ENCODE data around the gene ZCCHC2. TPM values are rescaled to one million over a fixed set of nuclear protein-coding genes. Genes with fewer than 3 reads are reported as not detected.

Gene ZCCHC2
- total RNA-seq, 1 experiment from 2014 or later: 3.2 TPM

DNA sequence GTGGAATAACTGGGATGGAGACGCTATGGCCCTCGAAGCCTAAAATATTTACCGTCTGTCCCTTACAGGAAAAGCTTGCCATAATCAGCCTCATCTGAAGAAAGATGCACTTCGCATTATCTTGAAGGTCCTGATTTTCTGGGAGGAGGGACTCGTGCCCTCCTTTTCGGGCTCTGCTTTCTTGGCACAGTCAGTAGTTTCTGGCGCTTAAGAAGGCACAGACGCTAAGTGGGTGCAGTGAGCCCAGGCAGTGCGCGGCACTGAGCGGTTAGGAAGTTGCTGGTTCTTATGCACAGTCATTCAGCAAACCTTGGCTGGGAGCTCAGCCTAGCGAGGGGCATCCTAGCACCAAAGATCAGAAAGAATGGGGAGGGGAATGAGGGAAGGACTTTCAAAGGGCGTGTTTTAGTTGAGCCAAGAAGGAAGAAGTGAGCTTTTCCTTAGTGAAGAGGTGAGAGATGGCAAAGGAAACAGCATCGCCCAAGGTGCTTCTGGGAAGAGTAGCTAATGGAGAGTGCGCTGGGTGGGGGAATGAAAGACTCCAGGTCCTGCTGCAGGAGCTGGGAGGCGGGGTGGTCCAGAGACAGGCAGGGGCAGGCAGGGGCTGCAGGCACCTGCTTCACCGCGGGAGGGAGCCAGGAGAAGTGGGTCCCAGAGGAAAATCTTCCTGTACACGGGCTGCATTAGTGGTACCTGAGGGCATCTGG, 64.1 kb downstream of the ZCCHC2 start:
- in situ Hi-C loops (cut with HindIII; ENCODE audit: low pct_unique_long_range_greater_than_20kb, low sequenced_read_pairs): no loop called here
- DNase-seq (ENCODE audit: low read depth): no peak

DNA sequence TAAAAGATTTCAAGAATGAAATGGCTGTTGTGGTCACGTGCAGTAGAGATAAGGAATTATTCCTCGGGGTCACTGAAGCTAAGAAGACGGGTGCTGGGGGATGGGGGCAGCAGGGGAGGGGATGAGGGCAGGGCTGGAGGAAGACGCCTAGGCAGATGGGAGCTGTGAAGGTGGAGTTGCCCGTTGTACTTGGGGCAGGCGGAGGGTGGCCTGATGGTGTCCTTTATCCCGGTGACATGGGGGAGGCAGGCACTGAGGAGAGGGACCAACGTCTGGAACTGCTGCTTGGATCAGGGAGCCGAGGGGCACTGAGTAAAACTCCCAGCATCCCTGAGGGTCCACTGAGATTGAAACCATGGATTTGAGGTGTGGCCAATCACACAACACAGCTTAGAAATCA, 64.9 kb downstream of the ZCCHC2 start:
- DNase-seq (ENCODE audit: low read depth): no peak
- in situ Hi-C loops (cut with HindIII; ENCODE audit: low pct_unique_long_range_greater_than_20kb, low sequenced_read_pairs): no loop called here

DNA sequence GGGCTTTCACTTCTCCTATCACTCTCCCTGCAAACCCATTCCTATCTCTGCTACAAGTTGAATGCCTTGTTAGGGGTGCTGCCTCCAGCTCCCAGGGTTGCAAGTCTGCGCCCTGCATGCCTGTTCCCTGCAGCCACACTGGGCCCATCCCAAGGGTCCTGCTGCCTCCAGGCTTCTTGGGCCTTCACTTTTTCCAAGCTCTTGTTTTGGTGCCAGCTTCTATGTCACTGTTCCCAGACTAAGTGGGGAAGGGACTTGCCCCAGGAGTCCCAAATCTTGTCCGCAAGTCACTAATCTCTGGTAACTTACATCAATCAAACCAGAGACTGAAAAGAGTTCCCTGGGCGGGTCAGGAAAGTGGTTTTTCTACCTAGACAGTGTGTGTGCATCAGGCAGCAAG, 65.4 kb downstream of the ZCCHC2 start:
- in situ Hi-C loops (cut with HindIII; ENCODE audit: low pct_unique_long_range_greater_than_20kb, low sequenced_read_pairs): no loop called here
- no peak for DNase-seq (ENCODE audit: low read depth)

DNA sequence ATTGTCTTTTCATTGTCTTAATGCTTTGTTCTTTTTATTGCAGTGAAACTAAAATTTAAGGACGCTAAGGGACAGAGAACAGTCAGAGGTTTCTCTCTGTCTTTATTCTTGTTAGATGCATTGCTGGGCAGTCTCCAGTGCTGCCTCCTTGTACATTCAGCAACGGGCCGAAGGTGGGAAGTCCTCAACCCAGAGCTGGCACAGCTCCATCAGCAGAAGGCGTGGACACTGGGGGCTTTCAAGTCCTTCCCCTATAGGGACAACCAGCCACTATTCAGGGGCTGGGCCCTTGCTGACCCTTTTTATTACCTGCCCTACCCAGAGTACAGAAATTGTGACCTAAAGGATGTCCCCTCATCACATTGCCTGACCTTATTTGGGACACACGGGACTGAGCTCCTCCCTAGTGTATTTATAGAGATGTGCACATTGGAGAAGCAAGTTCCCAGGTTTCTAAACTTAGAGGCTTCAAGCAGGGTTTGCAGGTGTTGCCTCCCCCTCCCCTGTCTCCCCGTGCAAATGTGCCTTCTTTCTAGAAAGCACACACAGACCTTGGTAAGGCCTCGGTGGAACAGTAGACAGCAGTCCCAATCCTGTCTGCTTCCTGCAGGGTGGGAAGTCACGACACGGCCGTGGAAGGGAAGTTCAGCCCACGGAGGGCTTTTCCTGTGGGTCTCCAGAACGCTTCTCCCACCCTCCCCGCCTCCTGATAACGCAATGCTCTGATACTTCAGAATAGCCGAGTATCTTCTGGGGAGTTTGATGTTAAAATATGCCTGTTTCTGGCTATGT, 68.2 kb downstream of the ZCCHC2 start:
- in situ Hi-C loops (cut with HindIII; ENCODE audit: low pct_unique_long_range_greater_than_20kb, low sequenced_read_pairs): no loop called here
- DNase-seq (ENCODE audit: low read depth): no peak

DNA sequence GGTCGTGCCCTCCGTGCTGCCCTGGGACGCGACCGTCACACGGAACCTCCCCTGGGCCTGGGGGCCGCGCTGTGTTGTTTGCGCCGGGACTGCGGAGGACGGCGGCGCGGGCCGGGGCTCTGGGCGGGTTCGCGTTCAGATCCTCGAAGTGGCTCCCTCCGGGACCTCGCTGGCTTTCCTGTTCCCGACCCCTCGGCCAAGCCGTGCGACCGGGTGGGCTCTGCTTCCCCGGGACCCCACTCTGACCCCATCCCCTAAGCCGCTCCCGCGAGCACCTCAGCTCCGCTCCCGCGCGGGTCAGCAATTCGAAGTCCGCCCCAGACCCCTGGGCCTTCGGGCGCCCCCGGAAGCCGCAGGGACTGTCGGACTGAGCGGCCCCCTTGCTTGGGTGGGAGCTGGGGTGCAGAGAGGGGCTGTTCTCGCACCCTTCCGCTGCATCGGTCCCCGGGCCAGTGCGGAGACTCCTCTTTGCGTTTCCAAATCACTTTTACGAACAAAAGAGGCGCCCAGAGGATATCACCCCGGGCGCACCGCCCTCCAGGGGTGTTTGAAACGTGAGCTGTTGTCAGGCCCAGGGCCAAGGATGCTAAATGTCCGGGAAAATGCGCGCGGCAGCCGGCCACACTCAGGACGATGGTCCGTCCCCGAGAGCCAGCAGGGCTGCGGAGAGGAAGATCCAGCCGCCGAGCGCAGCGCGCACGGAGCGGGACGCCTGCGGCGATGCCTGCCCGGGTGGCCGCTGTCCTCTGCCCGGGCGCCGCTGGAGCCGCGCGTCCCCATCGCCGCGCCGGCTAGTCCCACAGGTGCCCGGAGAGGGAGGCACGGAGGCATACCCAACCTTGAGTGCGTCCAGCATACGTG, 73.5 kb downstream of the ZCCHC2 start:
- no peak for DNase-seq (ENCODE audit: low read depth)
- in situ Hi-C loops (cut with HindIII; ENCODE audit: low pct_unique_long_range_greater_than_20kb, low sequenced_read_pairs): no loop called here

DNA sequence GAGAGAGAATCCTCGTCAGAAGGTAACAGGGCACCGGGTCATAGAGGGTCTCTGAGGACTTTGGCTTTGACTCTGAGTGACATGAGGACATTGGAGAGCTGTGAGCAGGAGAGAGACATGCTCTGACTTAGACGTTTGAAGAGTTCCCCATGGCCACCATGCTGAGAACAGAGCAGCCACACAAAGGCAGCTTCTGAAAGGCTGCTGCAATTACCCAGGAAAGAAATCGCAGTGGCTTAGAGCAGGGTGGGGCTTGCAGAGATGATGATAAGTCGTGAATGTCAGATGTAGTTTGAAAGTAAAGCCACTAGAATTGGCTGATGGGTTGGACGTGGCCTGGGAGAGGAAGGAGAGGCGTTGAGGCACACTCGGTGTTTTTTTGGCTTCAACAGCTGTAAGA, 79.0 kb downstream of the ZCCHC2 start:
- in situ Hi-C loops (cut with HindIII; ENCODE audit: low pct_unique_long_range_greater_than_20kb, low sequenced_read_pairs): no loop called here
- DNase-seq (ENCODE audit: low read depth): no peak

DNA sequence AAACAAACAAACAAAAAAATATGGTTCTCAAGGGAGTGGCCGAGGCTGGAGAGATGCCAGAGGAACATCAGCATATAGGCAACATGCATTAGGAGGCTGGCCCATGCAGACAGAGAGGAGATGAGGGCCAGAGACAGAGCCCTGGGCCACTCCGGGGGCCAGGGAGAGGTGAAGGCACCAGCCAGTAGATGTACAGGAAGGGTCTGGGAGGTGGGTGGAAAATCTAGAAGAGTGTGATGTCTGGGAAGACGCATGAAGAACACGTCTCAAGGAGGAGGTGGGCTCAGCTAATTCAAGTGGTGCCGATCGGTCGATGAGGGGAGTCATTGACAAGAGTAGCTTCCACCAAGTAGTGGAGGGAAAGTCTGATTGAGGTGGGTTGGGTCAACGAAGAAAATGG, 79.9 kb downstream of the ZCCHC2 start:
- in situ Hi-C loops (cut with HindIII; ENCODE audit: low pct_unique_long_range_greater_than_20kb, low sequenced_read_pairs): no loop called here
- DNase-seq (ENCODE audit: low read depth): no peak

DNA sequence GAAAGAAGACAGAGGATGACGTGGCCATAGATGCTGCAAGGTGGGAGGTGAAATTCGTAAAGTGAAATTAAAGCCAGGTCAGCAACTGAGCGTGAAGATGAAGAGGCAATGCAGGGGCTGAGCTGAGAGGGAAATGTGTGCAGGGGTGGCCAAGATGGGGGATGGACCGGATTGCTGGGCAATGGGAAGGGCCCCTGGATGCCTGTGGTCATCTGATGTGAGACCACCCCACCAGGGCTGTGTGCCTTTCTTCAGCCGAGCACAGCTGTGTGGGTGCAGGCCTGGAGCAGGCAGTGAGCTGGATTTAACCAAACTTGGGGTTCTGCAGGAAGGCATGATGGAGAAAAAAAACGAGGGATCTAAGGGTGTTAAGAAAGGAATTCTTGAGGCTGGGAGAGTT, 80.4 kb downstream of the ZCCHC2 start:
- DNase-seq (ENCODE audit: low read depth): no peak
- in situ Hi-C loops (cut with HindIII; ENCODE audit: low pct_unique_long_range_greater_than_20kb, low sequenced_read_pairs): no loop called here

DNA sequence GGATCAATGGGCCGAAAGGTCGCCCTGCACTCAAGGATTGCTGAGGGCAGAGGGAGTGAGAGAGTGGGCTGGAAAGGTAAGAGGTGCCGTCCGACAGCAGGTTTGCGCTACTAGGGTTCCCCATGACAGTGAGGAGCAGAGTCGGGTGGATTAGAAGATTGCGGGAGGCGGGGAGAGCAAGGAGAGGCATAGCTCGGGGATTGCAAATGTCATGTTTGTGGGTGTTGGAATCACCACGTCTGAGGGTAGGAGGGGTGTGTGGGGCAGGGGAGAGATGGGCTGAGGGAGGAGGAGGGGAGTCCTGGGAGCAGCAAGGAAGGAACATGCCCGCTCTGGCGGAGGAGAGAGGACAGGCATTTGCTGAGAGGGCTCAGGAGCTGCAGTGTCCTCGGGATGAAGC, 81.2 kb downstream of the ZCCHC2 start:
- no peak for DNase-seq (ENCODE audit: low read depth)
- in situ Hi-C loops (cut with HindIII; ENCODE audit: low pct_unique_long_range_greater_than_20kb, low sequenced_read_pairs): no loop called here

DNA sequence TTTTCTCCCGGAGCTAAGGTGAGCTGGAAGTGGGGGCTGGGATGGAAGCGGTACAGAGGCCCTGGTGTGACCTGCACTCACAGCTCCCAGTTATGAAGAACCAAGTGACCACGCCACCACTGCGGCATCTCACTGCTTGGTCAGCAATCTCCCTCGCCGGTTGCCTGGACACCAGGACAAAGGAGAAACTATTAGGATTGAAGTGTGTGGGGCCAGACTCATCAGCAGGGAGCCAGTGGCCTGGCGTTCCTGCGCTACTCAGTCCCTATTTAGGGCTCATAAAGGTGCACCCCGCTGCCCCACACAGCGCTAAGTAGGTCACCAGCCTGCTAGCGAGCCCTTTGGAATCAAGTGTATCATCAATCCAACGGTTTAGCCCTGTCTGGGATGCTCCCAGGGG, 82.9 kb downstream of the ZCCHC2 start:
- no peak for DNase-seq (ENCODE audit: low read depth)
- in situ Hi-C loops (cut with HindIII; ENCODE audit: low pct_unique_long_range_greater_than_20kb, low sequenced_read_pairs): no loop called here

DNA sequence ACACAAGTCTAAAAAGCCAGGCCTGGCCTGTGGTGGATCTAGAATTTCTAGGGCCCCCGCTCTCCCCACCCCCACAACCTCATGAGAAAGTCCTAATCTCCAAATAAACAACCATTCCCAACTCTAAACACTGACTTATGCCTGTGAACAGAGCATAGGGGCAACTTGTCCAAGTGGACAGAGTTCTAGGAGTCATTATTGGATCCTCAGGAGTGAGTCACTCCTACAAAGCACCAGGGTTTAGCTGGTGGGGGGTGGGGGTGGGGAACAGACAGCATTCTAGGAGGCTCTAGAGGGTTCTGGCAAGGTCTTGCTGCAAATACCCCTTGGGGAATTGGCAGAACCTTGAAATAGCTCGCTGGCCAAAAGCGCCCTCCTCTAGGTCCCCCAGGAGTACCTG, 83.3 kb downstream of the ZCCHC2 start:
- in situ Hi-C loops (cut with HindIII; ENCODE audit: low pct_unique_long_range_greater_than_20kb, low sequenced_read_pairs): no loop called here
- no peak for DNase-seq (ENCODE audit: low read depth)

DNA sequence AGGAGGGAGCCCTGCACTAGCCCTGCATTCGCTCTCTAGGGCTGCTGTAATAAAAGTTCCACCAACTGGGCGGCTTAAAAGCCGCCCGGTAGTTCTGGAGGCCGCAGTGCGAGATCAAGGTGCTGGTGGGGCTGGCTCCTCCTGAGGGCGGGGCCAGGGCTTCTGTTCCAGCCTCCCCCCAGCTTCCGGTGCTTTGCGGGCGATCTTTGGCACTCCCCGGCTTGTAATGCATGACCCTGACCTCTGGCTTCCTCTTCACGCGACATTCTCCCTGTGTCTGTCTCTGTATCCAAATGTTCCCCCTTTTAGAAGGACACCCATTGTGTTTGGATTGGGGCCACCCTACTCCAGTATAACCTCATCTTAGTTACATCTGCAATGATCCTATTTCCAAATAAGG, 84.5 kb downstream of the ZCCHC2 start:
- no peak for DNase-seq (ENCODE audit: low read depth)
- in situ Hi-C loops (cut with HindIII; ENCODE audit: low pct_unique_long_range_greater_than_20kb, low sequenced_read_pairs): no loop called here

DNA sequence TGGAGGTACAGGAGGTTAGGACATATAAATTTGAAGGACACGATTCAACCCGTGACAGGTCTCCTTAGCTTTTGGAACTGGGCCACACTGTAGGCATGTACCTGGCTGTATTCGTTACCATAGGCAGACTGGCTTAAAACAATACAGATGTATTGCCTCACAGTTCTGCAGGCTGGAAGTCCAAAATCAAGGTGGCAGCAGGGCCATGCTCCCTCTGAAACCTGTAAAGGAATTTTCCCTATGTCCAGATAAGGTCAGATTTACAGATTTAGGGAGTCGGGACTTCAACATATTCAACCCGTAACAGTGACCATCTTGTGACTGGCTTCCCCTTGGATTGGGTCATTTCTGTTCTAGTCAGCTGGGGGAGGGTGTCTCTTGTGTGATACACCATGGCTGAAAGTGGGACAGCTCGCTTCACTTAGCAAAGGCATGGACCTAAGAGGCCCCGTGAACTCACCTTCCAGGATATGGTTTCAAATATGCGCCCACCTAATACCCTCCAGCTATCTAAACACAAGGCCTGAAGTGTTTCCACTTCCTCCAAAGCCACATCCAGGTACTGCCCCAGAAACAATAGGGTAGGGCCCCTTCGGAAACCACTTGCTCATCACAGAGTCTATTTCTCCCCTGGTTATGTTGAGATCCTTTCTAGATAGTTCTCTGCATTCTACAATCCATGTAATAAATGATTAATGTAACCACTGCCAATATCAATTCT, 85.0 kb downstream of the ZCCHC2 start:
- in situ Hi-C loops (cut with HindIII; ENCODE audit: low pct_unique_long_range_greater_than_20kb, low sequenced_read_pairs): no loop called here
- no peak for DNase-seq (ENCODE audit: low read depth)

DNA sequence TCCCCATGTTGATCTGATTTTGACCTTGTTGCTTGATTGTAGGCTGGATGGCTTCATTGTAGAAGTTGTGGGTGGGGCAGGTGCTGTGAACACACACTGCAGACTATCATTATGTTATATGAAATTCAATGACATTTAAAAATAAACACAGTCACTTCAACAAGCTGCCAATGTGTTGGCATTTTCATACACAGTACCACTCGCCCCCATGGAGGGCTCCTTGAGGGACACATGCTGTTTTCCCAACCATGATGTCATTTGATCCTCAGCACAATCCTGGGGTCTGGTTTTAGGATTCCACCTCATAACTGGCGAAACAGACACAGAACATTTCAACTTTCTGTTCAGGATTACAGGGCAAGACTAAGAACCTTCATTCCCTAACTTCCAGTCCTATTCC, 86.9 kb downstream of the ZCCHC2 start:
- no peak for DNase-seq (ENCODE audit: low read depth)
- in situ Hi-C loops (cut with HindIII; ENCODE audit: low pct_unique_long_range_greater_than_20kb, low sequenced_read_pairs): no loop called here

DNA sequence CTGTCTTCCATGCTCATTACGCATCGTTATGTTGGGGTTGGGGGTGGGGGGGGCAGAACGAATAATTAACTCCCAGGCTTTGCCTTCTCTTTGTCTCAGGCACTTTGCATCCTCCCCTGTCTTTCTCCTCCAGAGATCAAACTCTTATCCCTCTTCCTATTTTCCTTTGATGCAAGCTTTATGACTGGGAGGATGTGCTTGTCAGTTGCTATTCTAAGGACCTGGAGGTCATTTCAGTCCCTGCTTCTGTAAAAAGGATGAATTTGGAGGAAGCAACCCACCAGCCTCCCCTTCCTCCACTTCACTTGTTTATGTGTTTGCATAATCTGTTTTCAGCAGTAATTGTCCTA, 87.5 kb downstream of the ZCCHC2 start:
- in situ Hi-C loops (cut with HindIII; ENCODE audit: low pct_unique_long_range_greater_than_20kb, low sequenced_read_pairs): no loop called here
- DNase-seq (ENCODE audit: low read depth): no peak

DNA sequence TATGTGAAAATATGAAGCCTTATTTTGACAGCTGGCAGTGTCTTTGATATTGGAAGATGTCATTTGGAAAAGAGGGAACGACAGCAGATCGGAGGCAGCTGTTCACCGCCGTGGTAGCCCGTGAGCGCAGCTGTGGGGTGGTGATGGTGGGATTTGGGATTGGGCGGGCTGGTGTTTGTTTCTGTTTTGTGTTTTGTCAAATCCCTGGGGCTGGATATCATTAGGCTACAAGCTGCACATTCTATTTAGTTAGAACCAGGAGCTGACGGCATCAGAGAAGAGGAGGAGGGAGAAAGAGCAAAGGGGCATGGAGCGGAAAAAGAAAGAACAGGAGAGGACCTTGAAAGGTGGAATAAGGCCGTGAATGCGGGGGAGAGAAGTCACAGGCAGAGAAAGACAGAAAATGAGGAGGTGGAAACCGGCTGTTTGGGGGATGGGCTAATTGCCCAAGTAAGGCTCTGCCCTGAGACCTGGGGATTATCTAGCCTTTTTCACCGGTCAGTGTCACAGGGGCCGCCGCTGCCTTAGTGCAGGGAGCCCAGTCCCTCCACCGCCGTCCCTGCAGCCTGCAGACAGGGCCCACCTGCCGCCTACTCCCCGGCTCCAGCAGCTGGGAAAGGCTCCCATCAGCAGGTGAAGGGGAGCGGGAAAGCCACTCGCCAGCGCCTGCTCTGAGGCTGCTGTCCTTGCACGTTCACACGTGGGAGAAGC, 88.0 kb downstream of the ZCCHC2 start:
- no peak for DNase-seq (ENCODE audit: low read depth)
- in situ Hi-C loops (cut with HindIII; ENCODE audit: low pct_unique_long_range_greater_than_20kb, low sequenced_read_pairs): no loop called here

DNA sequence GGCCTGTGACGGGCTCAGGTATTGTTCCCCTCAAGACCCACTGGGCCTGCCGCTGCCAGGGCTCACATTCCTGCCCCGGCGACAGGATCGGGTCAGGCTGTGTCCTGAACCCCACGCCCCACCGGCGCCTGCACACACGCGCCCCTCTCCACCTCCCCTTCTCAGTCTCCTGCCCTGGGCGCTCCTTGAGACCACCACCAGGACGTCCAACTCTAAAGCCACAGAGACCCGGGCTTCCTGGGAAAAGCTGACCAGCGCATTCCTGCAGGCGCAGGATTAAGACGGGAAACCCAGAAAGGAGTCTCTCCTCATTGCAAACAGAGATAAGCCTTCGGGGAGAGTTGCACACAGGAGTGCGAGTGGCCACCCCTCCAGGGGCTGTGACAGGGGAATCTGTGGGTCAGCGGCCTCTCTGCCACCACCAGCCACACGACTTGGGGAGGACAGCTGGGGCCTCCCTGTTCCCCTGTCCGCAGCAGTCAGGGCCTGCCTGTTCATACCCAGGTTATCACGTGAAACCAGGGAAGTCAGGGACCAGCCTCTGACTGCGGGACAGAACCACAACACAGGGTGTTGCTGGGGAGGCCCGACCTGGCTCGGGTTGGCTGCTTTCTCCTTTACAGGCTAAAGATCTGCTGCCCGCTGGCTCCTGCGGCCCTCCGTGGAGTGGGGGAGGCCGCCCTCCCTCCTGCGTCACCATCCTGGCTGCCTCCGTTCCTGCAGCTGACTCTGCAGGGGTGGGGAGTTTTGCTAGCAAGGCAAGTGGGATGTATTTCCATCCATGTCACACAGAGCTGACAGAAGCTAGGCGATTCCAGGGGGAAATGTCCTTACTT, 88.8 kb downstream of the ZCCHC2 start:
- in situ Hi-C loops (cut with HindIII; ENCODE audit: low pct_unique_long_range_greater_than_20kb, low sequenced_read_pairs): no loop called here
- DNase-seq (ENCODE audit: low read depth): no peak
